H9 (cell line): ENCODE results near the gene WDFY1. TPM values are rescaled to one million over a fixed set of nuclear protein-coding genes. Genes with fewer than 3 reads are reported as not detected.

Source experiments
- DNase-seq: peaks from one replicate; pipeline ENCODE4 v3.0.0-alpha.2; 2017
- H2AFZ ChIP-seq: one replicate; pipeline ENCODE4 v1.6.1; 2013; ENCODE audit warnings: mild to moderate bottlenecking, low read length, control low read depth, moderate library complexity
- H2AK5ac ChIP-seq: 2 replicates; pipeline ENCODE4 v1.6.1; 2013; ENCODE audit warnings: low read length, control low read depth, mixed read lengths; ENCODE audit not compliant: insufficient read length
- H2BK120ac ChIP-seq: one replicate; pipeline ENCODE4 v1.6.1; 2013; ENCODE audit warnings: low read depth, mild to moderate bottlenecking, low read length, control low read depth, inconsistent platforms; ENCODE audit not compliant: poor library complexity, severe bottlenecking
- H2BK12ac ChIP-seq: 2 replicates; pipeline ENCODE4 v1.6.1; 2013; ENCODE audit warnings: low read length, control low read depth, mixed read lengths, low read depth; ENCODE audit not compliant: insufficient read length
- H2BK15ac ChIP-seq: 2 replicates; pipeline ENCODE4 v1.6.1; 2013; ENCODE audit warnings: low read depth, low read length, control low read depth
- H2BK20ac ChIP-seq: one replicate; pipeline ENCODE4 v1.6.1; 2013; ENCODE audit warnings: low read depth, mild to moderate bottlenecking, low read length, control low read depth, inconsistent platforms; ENCODE audit not compliant: poor library complexity, severe bottlenecking
- H2BK5ac ChIP-seq: 2 replicates; pipeline ENCODE4 v1.6.1; 2013; ENCODE audit warnings: low read length, control low read depth, mixed read lengths; ENCODE audit not compliant: insufficient read length
- H3K14ac ChIP-seq: 2 replicates; pipeline ENCODE4 v1.6.1; 2013; ENCODE audit warnings: low read length, control low read depth; ENCODE audit not compliant: insufficient read depth
- H3K18ac ChIP-seq: 2 replicates; pipeline ENCODE4 v1.6.1; 2013; ENCODE audit warnings: low read depth, mild to moderate bottlenecking, mixed read lengths, low read length, control low read depth; ENCODE audit not compliant: insufficient read length
- H3K23ac ChIP-seq: 2 replicates; pipeline ENCODE4 v1.6.1; 2013; ENCODE audit warnings: low read length, control low read depth, mixed read lengths, low read depth; ENCODE audit not compliant: insufficient read length
- H3K23me2 ChIP-seq: 2 replicates; pipeline ENCODE4 v1.6.1; 2013; ENCODE audit warnings: low read depth, mild to moderate bottlenecking, mixed read lengths, low read length, control low read depth; ENCODE audit not compliant: insufficient read length, poor library complexity, severe bottlenecking
- H3K27ac ChIP-seq: 2 replicates; pipeline ENCODE4 v1.5.1; 2013; ENCODE audit warnings: low read length, control low read depth, mixed read lengths, low read depth; ENCODE audit not compliant: insufficient read length
- H3K27me3 ChIP-seq: 2 replicates; pipeline ENCODE4 v1.6.1; 2013; ENCODE audit warnings: low read length, control low read depth, inconsistent platforms; ENCODE audit not compliant: insufficient read depth
- H3K4ac ChIP-seq: 2 replicates; pipeline ENCODE4 v1.6.1; 2013; ENCODE audit warnings: low read depth, mild to moderate bottlenecking, control low read depth, inconsistent platforms, low read length, moderate library complexity
- H3K4me1 ChIP-seq: 2 replicates; pipeline ENCODE4 v1.6.1; 2013; ENCODE audit warnings: low read length, control low read depth, inconsistent platforms; ENCODE audit not compliant: insufficient read depth
- H3K4me2 ChIP-seq: 2 replicates; pipeline ENCODE4 v1.6.1; 2013; ENCODE audit warnings: low read length, control low read depth, mixed read lengths; ENCODE audit not compliant: insufficient read length, insufficient read depth
- H3K56ac ChIP-seq: 2 replicates; pipeline ENCODE4 v1.6.1; 2013; ENCODE audit warnings: low read depth, mild to moderate bottlenecking, mixed read lengths, low read length, control low read depth; ENCODE audit not compliant: insufficient read length
- H3K79me1 ChIP-seq: 2 replicates; pipeline ENCODE4 v1.6.1; 2013; ENCODE audit warnings: low read depth, mild to moderate bottlenecking, moderate library complexity, low read length, control low read depth, inconsistent platforms; ENCODE audit not compliant: insufficient read depth, poor library complexity, severe bottlenecking
- H3K79me2 ChIP-seq: 2 replicates; pipeline ENCODE4 v1.6.1; 2013; ENCODE audit warnings: low read length, control low read depth, inconsistent platforms; ENCODE audit not compliant: insufficient read depth
- H3K9ac ChIP-seq: 2 replicates; pipeline ENCODE4 v1.6.1; 2013; ENCODE audit warnings: low read length, control low read depth, mixed read lengths; ENCODE audit not compliant: insufficient read length; ENCODE audit errors: extremely low read depth
- H3K9me3 ChIP-seq: one replicate; pipeline ENCODE4 v1.6.1; 2013; ENCODE audit warnings: low read depth, low read length, inconsistent platforms; ENCODE audit not compliant: control insufficient read depth
- H3T11ph ChIP-seq: one replicate; pipeline ENCODE4 v1.6.1; 2013; ENCODE audit warnings: mild to moderate bottlenecking, low read length, control low read depth, inconsistent platforms
- H4K20me1 ChIP-seq: one replicate; pipeline ENCODE4 v1.6.1; 2013; ENCODE audit not compliant: control insufficient read depth, insufficient read length, insufficient read depth
- H4K5ac ChIP-seq: 2 replicates; pipeline ENCODE4 v1.6.1; 2013; ENCODE audit warnings: low read depth, mild to moderate bottlenecking, mixed read lengths, low read length, control low read depth; ENCODE audit not compliant: insufficient read length
- H4K8ac ChIP-seq: replicated peaks from 2 replicates; pipeline ENCODE4 v1.6.1; 2013; ENCODE audit warnings: low read length, control low read depth, mixed read lengths, low read depth; ENCODE audit not compliant: insufficient read length
- H4K91ac ChIP-seq: 2 replicates; pipeline ENCODE4 v1.6.1; 2013; ENCODE audit warnings: low read depth, mild to moderate bottlenecking, moderate library complexity, mixed read lengths, low read length, control low read depth; ENCODE audit not compliant: insufficient read length
- H3K27ac Mint-ChIP-seq, 3 experiments: 2 replicates in 2 of 3; 3 replicates in 1 of 3; pipeline ENCODE4 v1.8.0; 2020 to 2021; ENCODE audit warnings: mixed read lengths in 3 of 3, mild to moderate bottlenecking in 1 of 3, moderate library complexity in 1 of 3
- H3K27me3 Mint-ChIP-seq: 2 replicates; pipeline ENCODE4 v1.8.0; 2021; ENCODE audit warnings: low read depth, mild to moderate bottlenecking, moderate library complexity, mixed read lengths
- H3K36me3 Mint-ChIP-seq, 3 experiments: 2 replicates in 2 of 3; 3 replicates in 1 of 3; pipeline ENCODE4 v1.8.0; 2020 to 2021; ENCODE audit warnings: low read depth in 3 of 3, mixed read lengths in 3 of 3; ENCODE audit not compliant: insufficient read depth in 1 of 3
- H3K4me1 Mint-ChIP-seq, 2 experiments: 2 replicates each; pipeline ENCODE4 v1.8.0; 2020; ENCODE audit warnings: mixed read lengths in 2 of 2
- H3K4me3 Mint-ChIP-seq, 2 experiments: 2 replicates in 1 of 2; 3 replicates in 1 of 2; pipeline ENCODE4 v1.8.0; 2020 to 2021; ENCODE audit warnings: mild to moderate bottlenecking in 2 of 2, mixed read lengths in 2 of 2, moderate library complexity in 1 of 2
- H3K9me3 Mint-ChIP-seq, 2 experiments: 2 replicates in 1 of 2; 3 replicates in 1 of 2; pipeline ENCODE4 v1.8.0; 2020; ENCODE audit warnings: mild to moderate bottlenecking in 2 of 2, mixed read lengths in 2 of 2, moderate library complexity in 1 of 2
- WGBS: extraction: QIAGEN DNeasy Blood & Tissue Kit; methylation state at CpG from one replicate; pipeline ENCODE4 v1.1.7; 2013; ENCODE audit warnings: missing lambda C conversion rate, low lambda C conversion rate, mixed read lengths; ENCODE audit not compliant: insufficient read length; ENCODE audit errors: extremely low coverage; 5-methylcytosine and 5-hydroxymethylcytosine counted together
- total RNA-seq: library from RNA; stranded (reverse); gene quantifications from 2 replicates; pipeline ENCODE4 v1.2.1, GENCODE V29; 2021
- TF ChIP-seq, protein P1 (sequence below): fragments of 200-600 bp; sonication (generic); conservative IDR thresholded peaks from 3 replicates; pipeline ENCODE4 v1.8.0; 2021; ENCODE audit warnings: antibody characterized with exemption, mild to moderate bottlenecking

WDFY1 gene
- total RNA-seq, 1 experiment from 2014 or later = 54.1 TPM

- Histone ChIP-seq H2AK5ac (no peak overlapping the region), H2BK5ac (no peak overlapping the region), H4K20me1 (no peaks in the 10 kb centered on the region), H2BK120ac (no peak overlapping the region), H2BK15ac (no peak overlapping the region), H3K4ac (no peak overlapping the region), H3K9me3 (no peaks in the 10 kb centered on the region), H3K4me2 (no peak overlapping the region), H2BK20ac (no peak overlapping the region), H3K56ac (no peak overlapping the region), H2AFZ (no peak overlapping the region), H3K23me2 (no peaks in the 10 kb centered on the region), H3K79me1 (peaks cover 3% of the 10 kb centered on the region), H4K5ac (no peak overlapping the region), H3K18ac (no peak overlapping the region), H3K79me2 (peaks cover 34% of the 10 kb centered on the region; the same call in 1 of the 2 replicates), H3T11ph (no peak overlapping the region), H4K8ac (no peak overlapping the region), H2BK12ac (no peak overlapping the region), H3K27me3 (no peaks in the 10 kb centered on the region), H4K91ac (no peak overlapping the region), H3K23ac (no peak overlapping the region), H3K14ac (no peak overlapping the region), H3K9ac (no peak overlapping the region), H3K27ac (no peak overlapping the region), H3K4me1 (peaks cover 25% of the 10 kb centered on the region)
- TF ChIP-seq, protein P1, sequence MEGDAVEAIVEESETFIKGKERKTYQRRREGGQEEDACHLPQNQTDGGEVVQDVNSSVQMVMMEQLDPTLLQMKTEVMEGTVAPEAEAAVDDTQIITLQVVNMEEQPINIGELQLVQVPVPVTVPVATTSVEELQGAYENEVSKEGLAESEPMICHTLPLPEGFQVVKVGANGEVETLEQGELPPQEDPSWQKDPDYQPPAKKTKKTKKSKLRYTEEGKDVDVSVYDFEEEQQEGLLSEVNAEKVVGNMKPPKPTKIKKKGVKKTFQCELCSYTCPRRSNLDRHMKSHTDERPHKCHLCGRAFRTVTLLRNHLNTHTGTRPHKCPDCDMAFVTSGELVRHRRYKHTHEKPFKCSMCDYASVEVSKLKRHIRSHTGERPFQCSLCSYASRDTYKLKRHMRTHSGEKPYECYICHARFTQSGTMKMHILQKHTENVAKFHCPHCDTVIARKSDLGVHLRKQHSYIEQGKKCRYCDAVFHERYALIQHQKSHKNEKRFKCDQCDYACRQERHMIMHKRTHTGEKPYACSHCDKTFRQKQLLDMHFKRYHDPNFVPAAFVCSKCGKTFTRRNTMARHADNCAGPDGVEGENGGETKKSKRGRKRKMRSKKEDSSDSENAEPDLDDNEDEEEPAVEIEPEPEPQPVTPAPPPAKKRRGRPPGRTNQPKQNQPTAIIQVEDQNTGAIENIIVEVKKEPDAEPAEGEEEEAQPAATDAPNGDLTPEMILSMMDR = no peak
- Mint-ChIP-seq H3K36me3 (peaks cover 1 to 2% (median 2%) of the 10 kb centered on the region in 3 experiments; a peak in 5 of 7 replicates), H3K9me3 (0 out of 5 replicates have a peak, but pooled peaks cover 0 to under 1% of the 10 kb centered on the region in 2 experiments), H3K27ac (peak overlapping the region; percentile 52 to 91 (median 65); a peak in 4 of 7 replicates), H3K27me3 (no peaks in the 10 kb centered on the region), H3K4me1 (peaks cover 53 to 59% of the 10 kb centered on the region in 2 experiments), H3K4me3 (no peak overlapping the region)
- no peak for DNase-seq
- no CpG with 5 or more reads among the region's 6 CpGs for WGBS
Measured at GRCh38 chr2:223932816-223933800, 12.0 kb downstream of the WDFY1 start.
